Gastroesophageal sphincter (tissue), 4 donors: Measurements from ENCODE around the gene FHIT. TPM values are rescaled to one million over a fixed set of nuclear protein-coding genes. Genes with fewer than 3 reads are reported as not detected.

Experiments
- ATAC-seq: fragments of 150-250 bp; one replicate; pipeline ENCODE4 v1.9.1; 2016; ENCODE audit warnings: mild to moderate bottlenecking, moderate library complexity
- H3K27ac ChIP-seq, 4 donors: fragments of 200-600 bp; sonication (generic) in 3 of 4; 1 replicate in 3 of 4; 2 replicates in 1 of 4; pipeline ENCODE4 v1.5.1; 2016 to 2019
- H3K27me3 ChIP-seq: fragments of 200-600 bp; sonication (generic); one replicate; pipeline ENCODE4 v1.5.1; 2019
- H3K36me3 ChIP-seq, 2 donors: fragments of 200-600 bp; sonication (generic); one replicate each; pipeline ENCODE4 v1.5.1; 2019; ENCODE audit warnings: control low read depth in 1 of 2
- H3K4me1 ChIP-seq, 3 donors: fragments of 200-600 bp; sonication (generic); 1 replicate in 2 of 3; 2 replicates in 1 of 3; pipeline ENCODE4 v1.5.1; 2016 to 2019; ENCODE audit warnings: control low read depth in 2 of 3
- H3K4me3 ChIP-seq, 2 donors: fragments of 200-600 bp; sonication (generic); one replicate each; pipeline ENCODE4 v1.5.1; 2019; ENCODE audit warnings: mild to moderate bottlenecking in 1 of 2, moderate library complexity in 1 of 2
- H3K9me3 ChIP-seq, 3 donors: fragments of 200-600 bp; sonication (generic); one replicate each; pipeline ENCODE4 v1.5.1; 2017 to 2019; ENCODE audit warnings: control low read depth in 2 of 3
- CTCF ChIP-seq, 4 experiments: fragments of 200-600 bp in 2 of 4; fragments of 450-650 bp in 2 of 4; sonication (generic) in 1 of 4; IDR thresholded peaks; one replicate each; pipeline ENCODE4 v1.5.1; 2017 to 2019; ENCODE audit warnings: antibody characterized with exemption in 4 of 4, mild to moderate bottlenecking in 2 of 4, moderate library complexity in 2 of 4
- EP300 ChIP-seq: sonication (generic); formaldehyde crosslinking; IDR thresholded peaks from one replicate; pipeline ENCODE4 v1.6.1; 2017; ENCODE audit warnings: antibody characterized with exemption, mild to moderate bottlenecking
- POLR2A ChIP-seq, 2 donors: fragments of 450-650 bp; IDR thresholded peaks; one replicate each; pipeline ENCODE4 v1.6.1; 2017; ENCODE audit warnings: antibody characterized with exemption in 2 of 2, mild to moderate bottlenecking in 2 of 2, moderate library complexity in 1 of 2
- POLR2AphosphoS5 ChIP-seq: sonication (generic); formaldehyde crosslinking; IDR thresholded peaks from one replicate; pipeline ENCODE4 v1.6.1; 2017; ENCODE audit warnings: antibody characterized with exemption
- WGBS, 2 donors: methylation state at CpG; one replicate each; pipeline ENCODE4 v1.1.5; 2018; ENCODE audit warnings: low coverage in 1 of 2; 5-methylcytosine and 5-hydroxymethylcytosine counted together
- total RNA-seq, 4 donors: library from RNA; depleted of rRNA; stranded (reverse); fragments of >200 nt; gene quantifications; one replicate each; pipeline ENCODE4 v1.1.0, GENCODE V29; 2016

The FHIT gene
- total RNA-seq, 4 donors from 2014 or later = 1.4 to 7.3 (median 3.9) TPM

GRCh38 chr3:60469481-60469880 is 781.8 kb downstream of the FHIT start:
- Histone ChIP-seq H3K36me3 (no peaks in the 10 kb centered on the region), H3K27me3 (no peaks in the 10 kb centered on the region), H3K4me1 (no peaks in the 10 kb centered on the region), H3K27ac (no peak overlapping the region), H3K4me3 (no peak overlapping the region), H3K9me3 (peaks cover 0 to 21% (median 0%) of the 10 kb centered on the region in 3 donors)
- no peak for TF ChIP-seq CTCF (IDR thresholded peaks at IDR 0.05)
- TF ChIP-seq EP300 = no peak
- TF ChIP-seq POLR2AphosphoS5 = no peak
- TF ChIP-seq POLR2A (IDR thresholded peaks at IDR 0.05) = no peak
- WGBS, 2 donors = 100% methylated on average over 1 of the region's 1 CpG; no CpG with 5 or more reads in 1 of the 2 donors
- no peak for ATAC-seq

GRCh38 chr3:60463685-60464084 is 787.6 kb downstream of the FHIT start:
- H3K4me1 ChIP-seq = no peaks in the 10 kb centered on the region
- no peak for TF ChIP-seq POLR2A (IDR thresholded peaks at IDR 0.05)
- TF ChIP-seq POLR2AphosphoS5 = no peak
- no peak for TF ChIP-seq EP300
- no peak for TF ChIP-seq CTCF (IDR thresholded peaks at IDR 0.05)
- H3K27ac ChIP-seq = no peak overlapping the region
- H3K4me3 ChIP-seq = no peak overlapping the region
- H3K27me3 ChIP-seq = no peaks in the 10 kb centered on the region
- ATAC-seq = no peak
- WGBS, 2 donors = 36 to 42% methylated on average over 1 of the region's 1 CpG
- H3K9me3 ChIP-seq = peaks cover 0 to 17% (median 0%) of the 10 kb centered on the region in 3 donors
- no peaks in the 10 kb centered on the region for H3K36me3 ChIP-seq

GRCh38 chr3:60461267-60461666 is 790.0 kb downstream of the FHIT start:
- Histone ChIP-seq H3K27ac (no peak overlapping the region), H3K4me1 (no peaks in the 10 kb centered on the region), H3K27me3 (no peaks in the 10 kb centered on the region), H3K4me3 (no peak overlapping the region), H3K9me3 (peaks cover 0 to 17% (median 0%) of the 10 kb centered on the region in 3 donors), H3K36me3 (no peaks in the 10 kb centered on the region)
- ATAC-seq = no peak
- 30 to 43% methylated on average over 4 of the region's 4 CpGs for WGBS, 2 donors
- no peak for TF ChIP-seq POLR2AphosphoS5
- no peak for TF ChIP-seq CTCF (IDR thresholded peaks at IDR 0.05)
- no peak for TF ChIP-seq EP300
- TF ChIP-seq POLR2A (IDR thresholded peaks at IDR 0.05) = no peak

- 35 to 67% methylated on average over 2 of the region's 2 CpGs for WGBS, 2 donors
- Histone ChIP-seq H3K9me3 (no peaks in the 10 kb centered on the region), H3K4me3 (no peak overlapping the region), H3K27ac (no peak overlapping the region), H3K27me3 (no peaks in the 10 kb centered on the region), H3K4me1 (no peaks in the 10 kb centered on the region), H3K36me3 (no peaks in the 10 kb centered on the region)
- ATAC-seq = no peak
- TF ChIP-seq EP300 (no peak), POLR2A (IDR thresholded peaks at IDR 0.05) (no peak), CTCF (IDR thresholded peaks at IDR 0.05) (no peak), POLR2AphosphoS5 (no peak)
Measured at GRCh38 chr3:60456180-60456579, 795.1 kb downstream of the FHIT start.

GRCh38 chr3:60453326-60453725 is 797.9 kb downstream of the FHIT start:
- no peak for ATAC-seq

More at GRCh38 chr3:60453326-60453725, 797.9 kb downstream of the FHIT start:
- Histone ChIP-seq H3K4me1 (no peaks in the 10 kb centered on the region), H3K36me3 (no peaks in the 10 kb centered on the region), H3K4me3 (no peak overlapping the region), H3K27me3 (no peaks in the 10 kb centered on the region), H3K27ac (no peak overlapping the region), H3K9me3 (no peaks in the 10 kb centered on the region)
- 61 to 81% methylated on average over 2 to 3 of the region's 3 CpGs for WGBS, 2 donors
- TF ChIP-seq EP300 (no peak), CTCF (IDR thresholded peaks at IDR 0.05) (no peak), POLR2A (IDR thresholded peaks at IDR 0.05) (no peak), POLR2AphosphoS5 (no peak)
